Spleen (tissue), 11 donors: ENCODE results near the gene MED26. TPM values are rescaled to one million over a fixed set of nuclear protein-coding genes. Genes with fewer than 3 reads are reported as not detected.

ENCODE experiments used
- DNase-seq: peaks from one replicate; pipeline ENCODE4 v3.0.0-alpha.2; 2020
- H3K27ac ChIP-seq, 8 donors: fragments of 200-600 bp; sonication (generic) in 7 of 8; 1 replicate in 4 of 8; 2 replicates in 4 of 8; pipeline versions ENCODE4 v1.5.0 to v1.8.0; 2016 to 2021; ENCODE audit warnings: inconsistent platforms in 4 of 8, mild to moderate bottlenecking in 4 of 8, moderate library complexity in 1 of 8
- H3K27me3 ChIP-seq, 7 donors: fragments of 200-600 bp; sonication (generic) in 6 of 7; replicated peaks in 1 of 7; 1 replicate in 4 of 7; 2 replicates in 3 of 7; pipeline versions ENCODE4 v1.5.0 to v1.8.0; 2016 to 2021; ENCODE audit warnings: inconsistent platforms in 3 of 7, mild to moderate bottlenecking in 1 of 7
- H3K36me3 ChIP-seq, 6 donors: fragments of 200-600 bp; sonication (generic) in 5 of 6; 1 replicate in 4 of 6; 2 replicates in 2 of 6; pipeline versions ENCODE4 v1.5.0 to v1.8.0; 2016 to 2021; ENCODE audit warnings: inconsistent platforms in 2 of 6
- H3K4me1 ChIP-seq, 6 donors: fragments of 200-600 bp; sonication (generic) in 5 of 6; 1 replicate in 3 of 6; 2 replicates in 3 of 6; pipeline versions ENCODE4 v1.5.0 to v1.8.0; 2016 to 2021; ENCODE audit warnings: inconsistent platforms in 3 of 6
- H3K4me3 ChIP-seq, 8 donors: fragments of 200-600 bp; sonication (generic) in 7 of 8; 1 replicate in 4 of 8; 2 replicates in 4 of 8; pipeline versions ENCODE4 v1.5.0 to v1.8.0; 2016 to 2021; ENCODE audit warnings: inconsistent platforms in 4 of 8, mild to moderate bottlenecking in 4 of 8, moderate library complexity in 2 of 8
- H3K9me3 ChIP-seq, 8 donors: fragments of 200-600 bp; sonication (generic) in 7 of 8; 1 replicate in 4 of 8; 2 replicates in 4 of 8; pipeline versions ENCODE4 v1.5.0 to v1.8.0; 2016 to 2021; ENCODE audit warnings: inconsistent platforms in 4 of 8
- POLR2A ChIP-seq, 3 donors: fragments of 450-650 bp; IDR thresholded peaks; one replicate each; pipeline ENCODE4 v1.5.1; 2017; ENCODE audit warnings: antibody characterized with exemption in 3 of 3, mild to moderate bottlenecking in 1 of 3
- POLR2AphosphoS5 ChIP-seq, 3 donors: sonication (generic); formaldehyde crosslinking; IDR thresholded peaks; one replicate each; pipeline ENCODE4 v1.5.1; 2017; ENCODE audit warnings: antibody characterized with exemption in 3 of 3
- WGBS, 5 donors: extraction: QIAGEN DNeasy Blood & Tissue Kit in 3 of 5; methylation state at CpG; one replicate each; pipeline versions ENCODE4 v1.1.5 to v1.1.7; 2013 to 2018; 5-methylcytosine and 5-hydroxymethylcytosine counted together
- intact Hi-C: fragments of 100-400 bp; cut with DNase I; formaldehyde crosslinking; loops from one replicate; pipeline ENCODE4 v1.15.0; 2023; ENCODE audit warnings: low total_unique reads
- polyA plus RNA-seq, 3 donors: library from polyadenylated mRNA; stranded (reverse); fragments of 200-250 nt; gene quantifications; one replicate each; pipeline ENCODE4 v1.2.1, GENCODE V29; 2013
- total RNA-seq, 7 donors: library from RNA; depleted of rRNA in 3 of 7; stranded (reverse); fragments of >200 nt in 3 of 7; fragmentation: NEBNext Ultra II Directional in 4 of 7; extraction: Animal tissue kit (Norgen Biotek cat#: 25700) in 4 of 7; gene quantifications; one replicate each; pipeline versions ENCODE4 v1.1.0 to v1.2.1, GENCODE V29; 2016 to 2021
- TF ChIP-seq, protein P1 (sequence below), 11 experiments: fragments of 200-600 bp in 7 of 11; fragments of 450-650 bp in 4 of 11; sonication (generic) in 4 of 11; IDR thresholded peaks in 8 of 11; conservative IDR thresholded peaks in 3 of 11; 1 replicate in 7 of 11; 2 replicates in 4 of 11; pipeline versions ENCODE4 v1.4.0 to v1.8.0; 2016 to 2021; ENCODE audit warnings: antibody characterized with exemption in 11 of 11, inconsistent platforms in 4 of 11, mild to moderate bottlenecking in 1 of 11
- donor health status: healthy with polysubstance abuse.
- donor health status: DM: no; HTN: no; CAD: no; lungs with moderate emphysema.
- donor health status: DM: no; HTN: no; CAD: no.
- donor health status: Bipolar disorder and iron deficiency.
- donor health status: healthy.
- donor health status: DM: no; HTN: no; CAD: no.
- donor health status: DM: yes; HTN: yes; CAD: no.

Gene MED26
- total and polyA plus RNA-seq, 10 donors: 6.5 to 20.4 (median 15.7) TPM

DNA sequence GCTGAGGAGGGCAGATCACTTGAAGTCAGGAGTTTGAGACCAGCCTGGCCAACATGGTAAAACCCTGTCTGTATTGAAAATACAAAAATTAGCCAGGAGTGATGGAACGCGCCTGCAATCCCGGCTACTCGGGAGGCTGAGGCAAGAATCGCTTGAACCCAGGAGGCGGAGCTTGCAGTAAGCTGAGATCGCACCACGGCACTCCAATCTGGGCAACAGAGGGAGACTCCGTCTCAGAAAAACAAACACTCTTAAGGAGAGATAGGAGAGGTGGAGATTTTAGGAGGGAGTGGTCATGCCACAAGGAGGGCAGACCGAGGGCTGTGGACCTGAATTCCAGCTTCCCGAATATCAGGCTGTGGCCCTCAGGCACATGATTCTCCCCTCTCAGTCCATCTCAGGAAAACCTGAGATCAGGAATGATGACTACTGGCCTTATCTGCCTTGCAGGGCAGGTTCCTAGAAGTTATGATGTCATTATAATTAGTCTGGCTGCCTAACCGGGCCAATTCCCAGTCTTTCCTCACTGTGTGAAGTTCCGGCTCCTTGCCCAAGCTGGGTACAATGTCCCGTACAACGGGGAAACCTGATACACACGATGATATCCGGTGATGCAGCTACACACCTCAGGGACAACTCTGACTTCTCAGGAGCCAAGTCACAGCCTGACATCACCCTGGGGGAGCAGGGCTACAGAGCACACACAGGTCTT lies 58.2 kb downstream of the MED26 start:
- H3K4me1 ChIP-seq: peaks cover 27 to 75% (median 52%) of the 10 kb centered on the region in 6 donors
- 93 to 95% (median 94%) methylated on average over 17 of the region's 17 CpGs for WGBS, 5 donors

DNA sequence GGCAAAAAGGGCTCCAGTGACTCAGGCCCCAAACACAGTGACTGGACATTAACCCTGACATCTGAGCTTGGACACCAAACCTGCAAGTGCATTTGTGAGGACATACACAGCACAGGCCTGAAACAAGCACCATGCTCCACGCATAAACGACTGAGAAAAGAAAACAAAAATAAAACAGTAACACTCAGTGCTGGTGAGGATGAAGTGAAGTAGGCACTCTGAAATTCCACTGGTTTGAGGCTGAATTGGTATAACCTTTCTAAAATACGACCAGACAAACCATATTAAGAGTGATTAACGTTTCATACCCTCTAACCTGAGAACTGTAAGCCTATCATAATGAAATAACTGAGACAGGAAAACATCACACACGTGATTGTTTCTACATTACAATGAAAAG lies 61.3 kb downstream of the MED26 start:
- H3K27me3 ChIP-seq: no peaks in the 10 kb centered on the region
- no peak for DNase-seq
- H3K9me3 ChIP-seq: no peaks in the 10 kb centered on the region
- TF ChIP-seq POLR2AphosphoS5 (IDR thresholded peaks at IDR 0.05): no peak
- TF ChIP-seq, protein P1, sequence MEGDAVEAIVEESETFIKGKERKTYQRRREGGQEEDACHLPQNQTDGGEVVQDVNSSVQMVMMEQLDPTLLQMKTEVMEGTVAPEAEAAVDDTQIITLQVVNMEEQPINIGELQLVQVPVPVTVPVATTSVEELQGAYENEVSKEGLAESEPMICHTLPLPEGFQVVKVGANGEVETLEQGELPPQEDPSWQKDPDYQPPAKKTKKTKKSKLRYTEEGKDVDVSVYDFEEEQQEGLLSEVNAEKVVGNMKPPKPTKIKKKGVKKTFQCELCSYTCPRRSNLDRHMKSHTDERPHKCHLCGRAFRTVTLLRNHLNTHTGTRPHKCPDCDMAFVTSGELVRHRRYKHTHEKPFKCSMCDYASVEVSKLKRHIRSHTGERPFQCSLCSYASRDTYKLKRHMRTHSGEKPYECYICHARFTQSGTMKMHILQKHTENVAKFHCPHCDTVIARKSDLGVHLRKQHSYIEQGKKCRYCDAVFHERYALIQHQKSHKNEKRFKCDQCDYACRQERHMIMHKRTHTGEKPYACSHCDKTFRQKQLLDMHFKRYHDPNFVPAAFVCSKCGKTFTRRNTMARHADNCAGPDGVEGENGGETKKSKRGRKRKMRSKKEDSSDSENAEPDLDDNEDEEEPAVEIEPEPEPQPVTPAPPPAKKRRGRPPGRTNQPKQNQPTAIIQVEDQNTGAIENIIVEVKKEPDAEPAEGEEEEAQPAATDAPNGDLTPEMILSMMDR (IDR thresholded peaks at IDR 0.05 in 8 of 11, conservative IDR thresholded peaks at IDR 0.05 in 3 of 11): no peak
- TF ChIP-seq POLR2A (IDR thresholded peaks at IDR 0.05): no peak
- peaks cover 13 to 49% (median 30%) of the 10 kb centered on the region in 6 donors for H3K4me1 ChIP-seq
- 89 to 96% (median 93%) methylated on average over 5 of the region's 5 CpGs for WGBS, 5 donors
- peaks cover 0 to 89% (median 60%) of the 10 kb centered on the region in 6 donors for H3K36me3 ChIP-seq
- H3K27ac ChIP-seq: peak overlapping the region; percentile 38 to 86 (median 70)
- intact Hi-C loops: no loop called here
- no peak overlapping the region for H3K4me3 ChIP-seq

More for the DNA sequence above, 58.2 kb downstream of the MED26 start:
- no peak overlapping the region for H3K27ac ChIP-seq
- no peaks in the 10 kb centered on the region for H3K9me3 ChIP-seq
- no peak overlapping the region for H3K4me3 ChIP-seq
- TF ChIP-seq POLR2AphosphoS5 (IDR thresholded peaks at IDR 0.05): no peak
- TF ChIP-seq, protein P1 (IDR thresholded peaks at IDR 0.05 in 8 of 11, conservative IDR thresholded peaks at IDR 0.05 in 3 of 11): no peak
- peaks cover 0 to 71% (median 34%) of the 10 kb centered on the region in 6 donors for H3K36me3 ChIP-seq
- no peak for DNase-seq
- intact Hi-C loops: no loop called here
- no peaks in the 10 kb centered on the region for H3K27me3 ChIP-seq

DNA sequence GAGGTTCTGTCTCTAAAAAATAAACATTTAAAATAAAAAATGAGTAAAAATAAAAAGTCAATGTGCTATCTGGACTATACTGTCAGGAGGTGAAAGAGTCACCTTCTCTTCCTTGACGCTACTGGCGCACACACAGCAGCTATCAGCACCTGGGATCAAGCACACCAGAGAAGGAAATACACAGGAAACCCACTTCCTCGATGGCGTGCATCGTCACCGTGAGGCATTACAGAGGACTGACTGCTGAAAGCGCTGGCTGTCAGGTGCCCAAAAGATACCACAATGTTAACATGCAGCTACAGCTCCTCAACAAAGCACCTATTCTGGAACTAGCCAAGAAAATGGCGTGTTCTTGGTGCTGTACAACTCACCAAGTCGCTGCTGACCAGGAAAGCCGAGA lies 61.8 kb downstream of the MED26 start:
- WGBS, 5 donors: 13 to 51% (median 25%) methylated on average over 10 of the region's 10 CpGs
- H3K9me3 ChIP-seq: no peaks in the 10 kb centered on the region
- DNase-seq: peak; percentile 90
- H3K36me3 ChIP-seq: peaks cover 0 to 95% (median 65%) of the 10 kb centered on the region in 6 donors
- H3K27ac ChIP-seq: peak overlapping the region; percentile 38 to 86 (median 70)
- no peaks in the 10 kb centered on the region for H3K27me3 ChIP-seq
- TF ChIP-seq, protein P1 (IDR thresholded peaks at IDR 0.05 in 8 of 11, conservative IDR thresholded peaks at IDR 0.05 in 3 of 11): no peak
- TF ChIP-seq POLR2AphosphoS5 (IDR thresholded peaks at IDR 0.05) (peak in 2 of 3 donors; percentile 54 to 90), POLR2A (IDR thresholded peaks at IDR 0.05) (no peak)
- intact Hi-C loops: no loop called here
- H3K4me1 ChIP-seq: peaks cover 7 to 44% (median 24%) of the 10 kb centered on the region in 6 donors
- peak overlapping the region in 1 of 8 donors; percentile 7 for H3K4me3 ChIP-seq

DNA sequence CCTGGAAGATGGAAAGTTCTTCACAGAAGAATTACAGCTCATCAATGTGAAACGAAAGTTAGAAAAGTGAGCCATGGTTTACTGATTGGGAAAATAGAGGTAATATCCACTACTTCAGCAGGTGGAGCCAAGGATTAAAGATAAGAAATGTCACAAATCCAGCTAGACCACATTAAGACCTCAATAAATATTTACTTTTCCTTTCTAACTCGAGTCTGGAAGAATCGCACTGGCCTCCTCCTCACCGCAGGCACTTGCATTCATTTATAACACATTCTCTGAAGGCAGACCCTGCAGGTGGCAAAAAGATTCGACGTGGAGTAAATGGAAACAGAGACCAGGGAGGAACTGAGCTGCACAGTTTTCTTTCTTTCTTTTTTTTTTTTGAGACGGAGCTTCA lies 63.2 kb downstream of the MED26 start:
- Histone ChIP-seq H3K36me3 (peaks cover 0 to 100% (median 75%) of the 10 kb centered on the region in 6 donors), H3K9me3 (no peaks in the 10 kb centered on the region), H3K4me3 (no peak overlapping the region), H3K4me1 (peaks cover 0 to 30% (median 13%) of the 10 kb centered on the region in 6 donors), H3K27me3 (no peaks in the 10 kb centered on the region), H3K27ac (no peak overlapping the region)
- WGBS, 5 donors: 90 to 97% (median 93%) methylated on average over 7 of the region's 7 CpGs
- intact Hi-C loops: no loop called here
- DNase-seq: no peak
- TF ChIP-seq POLR2A (IDR thresholded peaks at IDR 0.05): no peak
- no peak for TF ChIP-seq POLR2AphosphoS5 (IDR thresholded peaks at IDR 0.05)
- TF ChIP-seq, protein P1 (IDR thresholded peaks at IDR 0.05 in 8 of 11, conservative IDR thresholded peaks at IDR 0.05 in 3 of 11): no peak
